SK-N-SH treated with all-trans-retinoic acid at 6 μM for 48 hours (cell line): ENCODE data around the gene BACH1.

ENCODE experiments used
- ATAC-seq: fragments of 200-7000 bp; cut with Tn5 transposase; 3 replicates; pipeline ENCODE4 v1.9.1; 2020; ENCODE audit warnings: mild to moderate bottlenecking, moderate library complexity
- ARNTL ChIP-seq: fragments of 450-650 bp; formaldehyde crosslinking; IDR thresholded peaks from 2 replicates; pipeline ENCODE4 v1.5.0; 2020; ENCODE audit warnings: low read depth, mild to moderate bottlenecking, moderate library complexity, borderline replicate concordance
- BACH2 ChIP-seq: fragments of 250-450 bp; sonication (Bioruptor Pico); IDR thresholded peaks from 2 replicates; pipeline ENCODE4 v1.9.0; 2021; ENCODE audit warnings: mild to moderate bottlenecking, borderline replicate concordance
- CSDC2 ChIP-seq: fragments of 250-450 bp; sonication (Bioruptor Pico); IDR thresholded peaks from 2 replicates; pipeline ENCODE4 v1.5.0; 2020; ENCODE audit warnings: mild to moderate bottlenecking, moderate library complexity
- ESRRG ChIP-seq: fragments of 250-450 bp; sonication (Bioruptor Pico); IDR thresholded peaks from 2 replicates; pipeline ENCODE4 v1.6.1; 2021; ENCODE audit warnings: mild to moderate bottlenecking
- GLIS3 ChIP-seq: fragments of 250-450 bp; sonication (Bioruptor Pico); IDR thresholded peaks from 2 replicates; pipeline ENCODE4 v1.5.0; 2020; ENCODE audit warnings: mild to moderate bottlenecking, moderate library complexity
- ISL1 ChIP-seq: fragments of 250-450 bp; sonication (Bioruptor Pico); IDR thresholded peaks from 2 replicates; pipeline ENCODE4 v2.1.2; 2022; ENCODE audit warnings: mild to moderate bottlenecking, moderate library complexity
- PPARA ChIP-seq: fragments of 250-450 bp; sonication (Bioruptor Pico); IDR thresholded peaks from 2 replicates; pipeline ENCODE4 v1.5.0; 2020; ENCODE audit warnings: mild to moderate bottlenecking, borderline replicate concordance
- RARB ChIP-seq: fragments of 250-450 bp; sonication (Bioruptor Pico); IDR thresholded peaks from 2 replicates; pipeline ENCODE4 v1.8.0; 2021; ENCODE audit warnings: mild to moderate bottlenecking, moderate library complexity
- SNAI2 ChIP-seq: fragments of 250-450 bp; sonication (Bioruptor Pico); IDR thresholded peaks from 2 replicates; pipeline ENCODE4 v1.5.0; 2020; ENCODE audit warnings: mild to moderate bottlenecking, moderate library complexity
- TCF4 ChIP-seq: fragments of 250-450 bp; sonication (Bioruptor Pico); IDR thresholded peaks from 2 replicates; pipeline ENCODE4 v1.8.0; 2021; ENCODE audit warnings: mild to moderate bottlenecking, moderate library complexity, borderline replicate concordance
- TOX ChIP-seq: fragments of 250-450 bp; sonication (Bioruptor Pico); IDR thresholded peaks from 2 replicates; pipeline ENCODE4 v1.8.0; 2021; ENCODE audit warnings: mild to moderate bottlenecking, moderate library complexity, borderline replicate concordance
- ZC3H10 ChIP-seq: fragments of 250-450 bp; sonication (Bioruptor Pico); IDR thresholded peaks from 2 replicates; pipeline ENCODE4 v1.5.1; 2021; ENCODE audit warnings: mild to moderate bottlenecking, moderate library complexity
- ZFP3 ChIP-seq: fragments of 250-450 bp; sonication (Bioruptor Pico); IDR thresholded peaks from 2 replicates; pipeline ENCODE4 v1.5.0; 2020; ENCODE audit warnings: mild to moderate bottlenecking, moderate library complexity
- ZFP30 ChIP-seq: fragments of 450-650 bp; formaldehyde crosslinking; IDR thresholded peaks from 2 replicates; pipeline ENCODE4 v1.5.0; 2022; ENCODE audit warnings: mild to moderate bottlenecking, moderate library complexity
- ZNF565 ChIP-seq: fragments of 450-650 bp; formaldehyde crosslinking; conservative IDR thresholded peaks from 2 replicates; pipeline ENCODE4 v1.5.0; 2020; ENCODE audit warnings: low read depth, mild to moderate bottlenecking, moderate library complexity
- ZNF70 ChIP-seq: fragments of 450-650 bp; formaldehyde crosslinking; IDR thresholded peaks from 2 replicates; pipeline ENCODE4 v1.5.0; 2020; ENCODE audit warnings: mild to moderate bottlenecking, moderate library complexity
- ZNF8 ChIP-seq: fragments of 450-650 bp; formaldehyde crosslinking; IDR thresholded peaks from 2 replicates; pipeline ENCODE4 v1.5.0; 2020; ENCODE audit warnings: mild to moderate bottlenecking, moderate library complexity
- TF ChIP-seq, protein P1 (sequence below): fragments of 250-450 bp; sonication (Bioruptor Pico); IDR thresholded peaks from 2 replicates; pipeline ENCODE4 v1.5.0; 2020; ENCODE audit warnings: mild to moderate bottlenecking, moderate library complexity
- TF ChIP-seq, protein P2 (sequence below): fragments of 250-450 bp; sonication (Bioruptor Pico); IDR thresholded peaks from 2 replicates; pipeline ENCODE4 v1.8.0; 2020; ENCODE audit warnings: mild to moderate bottlenecking, moderate library complexity, borderline replicate concordance
- TF ChIP-seq, protein P3 (sequence below): fragments of 250-450 bp; sonication (Bioruptor Pico); IDR thresholded peaks from 2 replicates; pipeline ENCODE4 v1.8.0; 2021; ENCODE audit warnings: low read depth, mild to moderate bottlenecking, moderate library complexity, borderline replicate concordance
- TF ChIP-seq, protein P4 (sequence below): fragments of 250-450 bp; sonication (Bioruptor Pico); IDR thresholded peaks from 2 replicates; pipeline ENCODE4 v1.5.1; 2021; ENCODE audit warnings: mild to moderate bottlenecking, moderate library complexity

BACH1 gene

DNA sequence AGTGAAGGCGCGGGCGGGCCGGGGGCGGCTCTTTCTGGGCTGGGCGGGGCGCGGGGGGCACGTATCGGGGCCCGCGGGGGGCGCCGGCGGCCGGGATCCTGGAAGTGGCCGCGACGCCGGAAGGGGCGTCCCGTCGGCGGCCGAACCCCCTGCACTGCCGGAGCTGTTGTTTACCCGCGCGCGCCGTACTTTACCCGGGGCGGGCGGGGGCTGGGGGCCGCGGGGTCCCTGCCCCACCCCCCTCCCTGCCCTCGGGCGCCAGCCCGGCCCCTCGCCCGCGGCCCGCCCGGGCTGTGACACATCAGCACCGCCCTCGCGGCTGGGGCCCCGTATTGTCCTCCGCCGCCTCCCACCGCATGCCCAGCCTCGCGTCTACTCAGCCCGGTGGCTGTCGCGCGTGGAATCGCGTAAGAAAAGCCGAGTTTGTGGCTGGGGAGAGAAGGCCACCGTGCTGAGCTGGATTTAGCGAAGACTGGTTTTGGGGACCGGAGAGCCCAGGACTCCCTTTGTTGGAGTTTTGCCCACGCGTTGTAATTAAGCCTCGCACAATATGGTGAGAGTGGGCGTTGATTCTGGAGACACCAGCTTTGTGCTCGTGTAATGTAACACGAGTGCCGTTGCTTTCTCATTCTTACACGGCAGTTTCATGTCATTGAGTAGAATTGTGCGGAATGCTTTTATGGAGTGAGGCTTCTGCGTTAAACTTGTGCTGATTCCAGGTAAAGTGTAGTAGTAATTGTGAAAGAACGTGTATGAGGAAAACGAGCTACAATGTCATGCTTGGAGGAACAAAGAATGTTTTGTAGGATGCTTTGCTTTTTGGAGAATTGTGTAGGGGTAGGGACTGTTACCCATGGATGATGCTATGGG lies 559 bp downstream of the BACH1 start:
- TF ChIP-seq, protein P1, sequence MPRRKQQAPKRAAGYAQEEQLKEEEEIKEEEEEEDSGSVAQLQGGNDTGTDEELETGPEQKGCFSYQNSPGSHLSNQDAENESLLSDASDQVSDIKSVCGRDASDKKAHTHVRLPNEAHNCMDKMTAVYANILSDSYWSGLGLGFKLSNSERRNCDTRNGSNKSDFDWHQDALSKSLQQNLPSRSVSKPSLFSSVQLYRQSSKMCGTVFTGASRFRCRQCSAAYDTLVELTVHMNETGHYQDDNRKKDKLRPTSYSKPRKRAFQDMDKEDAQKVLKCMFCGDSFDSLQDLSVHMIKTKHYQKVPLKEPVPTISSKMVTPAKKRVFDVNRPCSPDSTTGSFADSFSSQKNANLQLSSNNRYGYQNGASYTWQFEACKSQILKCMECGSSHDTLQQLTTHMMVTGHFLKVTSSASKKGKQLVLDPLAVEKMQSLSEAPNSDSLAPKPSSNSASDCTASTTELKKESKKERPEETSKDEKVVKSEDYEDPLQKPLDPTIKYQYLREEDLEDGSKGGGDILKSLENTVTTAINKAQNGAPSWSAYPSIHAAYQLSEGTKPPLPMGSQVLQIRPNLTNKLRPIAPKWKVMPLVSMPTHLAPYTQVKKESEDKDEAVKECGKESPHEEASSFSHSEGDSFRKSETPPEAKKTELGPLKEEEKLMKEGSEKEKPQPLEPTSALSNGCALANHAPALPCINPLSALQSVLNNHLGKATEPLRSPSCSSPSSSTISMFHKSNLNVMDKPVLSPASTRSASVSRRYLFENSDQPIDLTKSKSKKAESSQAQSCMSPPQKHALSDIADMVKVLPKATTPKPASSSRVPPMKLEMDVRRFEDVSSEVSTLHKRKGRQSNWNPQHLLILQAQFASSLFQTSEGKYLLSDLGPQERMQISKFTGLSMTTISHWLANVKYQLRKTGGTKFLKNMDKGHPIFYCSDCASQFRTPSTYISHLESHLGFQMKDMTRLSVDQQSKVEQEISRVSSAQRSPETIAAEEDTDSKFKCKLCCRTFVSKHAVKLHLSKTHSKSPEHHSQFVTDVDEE (CRISPR knock-in tag) = no peak
- TF ChIP-seq PPARA (CRISPR knock-in tag) (no peak), CSDC2 (no peak), ZNF565 (CRISPR knock-in tag) (no peak), ZFP3 (CRISPR knock-in tag) (no peak), TOX (CRISPR knock-in tag) (no peak), ARNTL (CRISPR knock-in tag) (no peak), ZC3H10 (CRISPR knock-in tag) (no peak), ZNF8 (CRISPR knock-in tag) (no peak), GLIS3 (CRISPR knock-in tag) (no peak), ESRRG (CRISPR knock-in tag) (no peak), SNAI2 (CRISPR knock-in tag) (no peak), ISL1 (CRISPR knock-in tag) (no peak)
- TF ChIP-seq, protein P2, sequence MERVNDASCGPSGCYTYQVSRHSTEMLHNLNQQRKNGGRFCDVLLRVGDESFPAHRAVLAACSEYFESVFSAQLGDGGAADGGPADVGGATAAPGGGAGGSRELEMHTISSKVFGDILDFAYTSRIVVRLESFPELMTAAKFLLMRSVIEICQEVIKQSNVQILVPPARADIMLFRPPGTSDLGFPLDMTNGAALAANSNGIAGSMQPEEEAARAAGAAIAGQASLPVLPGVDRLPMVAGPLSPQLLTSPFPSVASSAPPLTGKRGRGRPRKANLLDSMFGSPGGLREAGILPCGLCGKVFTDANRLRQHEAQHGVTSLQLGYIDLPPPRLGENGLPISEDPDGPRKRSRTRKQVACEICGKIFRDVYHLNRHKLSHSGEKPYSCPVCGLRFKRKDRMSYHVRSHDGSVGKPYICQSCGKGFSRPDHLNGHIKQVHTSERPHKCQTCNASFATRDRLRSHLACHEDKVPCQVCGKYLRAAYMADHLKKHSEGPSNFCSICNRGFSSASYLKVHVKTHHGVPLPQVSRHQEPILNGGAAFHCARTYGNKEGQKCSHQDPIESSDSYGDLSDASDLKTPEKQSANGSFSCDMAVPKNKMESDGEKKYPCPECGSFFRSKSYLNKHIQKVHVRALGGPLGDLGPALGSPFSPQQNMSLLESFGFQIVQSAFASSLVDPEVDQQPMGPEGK (CRISPR knock-in tag) = no peak
- TF ChIP-seq, protein P3, sequence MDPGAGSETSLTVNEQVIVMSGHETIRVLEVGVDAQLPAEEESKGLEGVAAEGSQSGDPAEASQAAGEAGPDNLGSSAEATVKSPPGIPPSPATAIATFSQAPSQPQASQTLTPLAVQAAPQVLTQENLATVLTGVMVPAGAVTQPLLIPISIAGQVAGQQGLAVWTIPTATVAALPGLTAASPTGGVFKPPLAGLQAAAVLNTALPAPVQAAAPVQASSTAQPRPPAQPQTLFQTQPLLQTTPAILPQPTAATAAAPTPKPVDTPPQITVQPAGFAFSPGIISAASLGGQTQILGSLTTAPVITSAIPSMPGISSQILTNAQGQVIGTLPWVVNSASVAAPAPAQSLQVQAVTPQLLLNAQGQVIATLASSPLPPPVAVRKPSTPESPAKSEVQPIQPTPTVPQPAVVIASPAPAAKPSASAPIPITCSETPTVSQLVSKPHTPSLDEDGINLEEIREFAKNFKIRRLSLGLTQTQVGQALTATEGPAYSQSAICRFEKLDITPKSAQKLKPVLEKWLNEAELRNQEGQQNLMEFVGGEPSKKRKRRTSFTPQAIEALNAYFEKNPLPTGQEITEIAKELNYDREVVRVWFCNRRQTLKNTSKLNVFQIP = no peak
- peak; percentile 49 for ATAC-seq

DNA sequence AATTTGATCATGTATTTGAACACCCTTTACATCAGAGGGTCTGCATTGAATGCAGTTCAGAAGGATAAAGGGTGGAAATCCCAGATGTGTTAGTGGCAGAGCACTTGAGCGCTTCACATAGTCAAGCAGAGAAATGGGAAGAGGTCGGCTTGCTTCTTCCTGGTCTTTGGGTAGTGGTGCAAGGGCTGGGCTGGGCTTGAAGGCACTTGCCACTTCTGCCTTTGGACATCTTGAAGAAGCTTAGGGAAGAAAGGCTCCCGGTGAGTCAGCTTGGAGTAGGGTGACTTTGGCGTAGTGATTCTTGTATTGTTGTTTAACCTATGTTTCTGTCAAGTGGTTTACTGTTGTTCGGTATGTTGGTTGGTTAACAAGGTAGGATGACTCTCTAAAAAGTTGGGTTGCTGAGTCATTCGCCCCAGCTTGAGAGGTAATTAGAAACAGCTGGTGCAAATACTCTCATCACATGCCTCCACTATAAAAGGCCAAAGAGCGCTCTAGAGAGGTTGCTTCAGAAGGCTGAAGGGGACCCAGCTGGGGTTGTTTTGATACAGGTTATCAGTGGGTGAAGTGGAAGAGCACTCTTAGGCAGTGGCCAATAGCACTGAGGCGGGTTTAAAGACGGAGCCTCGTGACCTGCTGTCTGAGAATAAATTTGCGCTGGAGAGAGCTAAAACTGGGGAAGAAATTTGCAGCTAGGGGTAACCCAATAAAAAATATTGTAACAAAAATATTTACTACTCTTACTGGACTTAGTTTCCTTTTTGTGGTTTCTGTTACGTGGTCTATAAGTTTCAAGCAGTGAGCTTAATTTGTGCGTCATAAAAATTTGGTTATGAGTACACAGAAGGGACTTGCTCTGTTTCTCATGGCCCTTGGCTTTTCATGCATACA lies 1.4 kb downstream of the BACH1 start:
- peak; percentile 68 for ATAC-seq
- peak; percentile 58; the same call in 1 of the 2 replicates for TF ChIP-seq TCF4 (CRISPR knock-in tag)
- TF ChIP-seq, protein P3 = no peak

DNA sequence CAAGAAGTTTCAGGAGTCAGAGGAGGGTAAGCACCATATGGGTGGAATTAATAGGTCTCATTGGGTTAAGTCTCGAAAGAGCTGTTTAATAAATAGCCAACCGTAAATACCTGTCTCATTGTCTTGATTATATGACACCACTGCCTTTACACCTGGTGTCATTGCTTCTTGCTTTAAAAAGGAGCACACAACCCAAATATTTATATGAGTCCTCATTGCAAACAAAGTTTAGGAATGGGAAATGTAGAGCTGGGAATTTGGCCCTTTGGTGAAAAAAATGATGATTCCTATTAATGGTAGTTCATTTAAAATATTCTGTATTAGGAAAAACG lies 2.1 kb downstream of the BACH1 start:
- no peak for ATAC-seq

DNA sequence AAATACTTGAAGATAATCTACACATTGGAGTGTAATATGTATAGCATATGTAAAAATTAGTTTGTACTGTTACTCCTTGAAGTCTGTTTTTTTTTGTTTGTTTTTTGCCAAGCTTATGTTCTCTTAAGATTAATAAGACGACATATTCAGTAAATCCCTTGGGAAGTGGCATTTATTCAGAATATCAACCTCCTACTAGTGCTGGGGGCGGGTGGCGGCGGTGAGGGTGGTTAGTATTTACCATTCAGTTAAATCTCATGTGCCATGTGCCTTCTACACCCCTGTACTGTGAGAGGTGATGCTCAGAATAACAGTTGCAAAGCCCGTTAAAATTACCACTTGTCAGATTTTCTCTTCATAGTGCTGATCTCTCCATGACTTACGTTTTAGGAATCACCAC lies 3.0 kb downstream of the BACH1 start:
- ATAC-seq = no peak
- TF ChIP-seq CSDC2 (no peak), ESRRG (CRISPR knock-in tag) (no peak), TOX (CRISPR knock-in tag) (no peak), ZNF70 (CRISPR knock-in tag) (no peak), TCF4 (CRISPR knock-in tag) (no peak), BACH2 (CRISPR knock-in tag) (no peak), RARB (no peak), PPARA (CRISPR knock-in tag) (no peak), ZFP30 (CRISPR knock-in tag) (no peak)
- TF ChIP-seq, protein P4, sequence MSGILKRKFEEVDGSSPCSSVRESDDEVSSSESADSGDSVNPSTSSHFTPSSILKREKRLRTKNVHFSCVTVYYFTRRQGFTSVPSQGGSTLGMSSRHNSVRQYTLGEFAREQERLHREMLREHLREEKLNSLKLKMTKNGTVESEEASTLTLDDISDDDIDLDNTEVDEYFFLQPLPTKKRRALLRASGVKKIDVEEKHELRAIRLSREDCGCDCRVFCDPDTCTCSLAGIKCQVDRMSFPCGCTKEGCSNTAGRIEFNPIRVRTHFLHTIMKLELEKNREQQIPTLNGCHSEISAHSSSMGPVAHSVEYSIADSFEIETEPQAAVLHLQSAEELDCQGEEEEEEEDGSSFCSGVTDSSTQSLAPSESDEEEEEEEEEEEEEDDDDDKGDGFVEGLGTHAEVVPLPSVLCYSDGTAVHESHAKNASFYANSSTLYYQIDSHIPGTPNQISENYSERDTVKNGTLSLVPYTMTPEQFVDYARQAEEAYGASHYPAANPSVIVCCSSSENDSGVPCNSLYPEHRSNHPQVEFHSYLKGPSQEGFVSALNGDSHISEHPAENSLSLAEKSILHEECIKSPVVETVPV (CRISPR knock-in tag) = no peak
- TF ChIP-seq, protein P3 = no peak

More for the DNA sequence above, 2.1 kb downstream of the BACH1 start:
- TF ChIP-seq TCF4 (CRISPR knock-in tag) (no peak), PPARA (CRISPR knock-in tag) (no peak)
